K562 (cell line): ENCODE results near the gene SESN3. TPM values are rescaled to one million over a fixed set of nuclear protein-coding genes. Genes with fewer than 3 reads are reported as not detected.

Source experiments
- BRD4 ChIP-seq: fragments of 200-600 bp; sonication (generic); IDR thresholded peaks from 2 replicates; pipeline ENCODE4 v1.6.1; 2017; ENCODE audit warnings: inconsistent platforms
- KAT2B ChIP-seq: IDR thresholded peaks from one replicate; pipeline ENCODE4 v1.6.1; 2012; ENCODE audit warnings: low read depth, mild to moderate bottlenecking, control low read depth, inconsistent platforms, low read length, moderate library complexity
- MECOM ChIP-seq: fragments of 250-450 bp; sonication (Bioruptor Pico); IDR thresholded peaks from 2 replicates; pipeline ENCODE4 v1.8.0; 2022; ENCODE audit warnings: inconsistent platforms
- MTA2 ChIP-seq: fragments of 450-650 bp; IDR thresholded peaks from 2 replicates; pipeline ENCODE4 v1.6.1; 2016; ENCODE audit warnings: low read depth
- PBX2 ChIP-seq, 2 experiments: IDR thresholded peaks in 1 of 2; conservative IDR thresholded peaks in 1 of 2; 2 replicates each; pipeline ENCODE4 v1.6.1; 2016; ENCODE audit warnings: low read depth in 2 of 2, mild to moderate bottlenecking in 1 of 2, missing compliant biosample characterization in 1 of 2, missing genetic modification characterization in 1 of 2, moderate library complexity in 1 of 2
- PRMT5 ChIP-seq: sonication (generic); formaldehyde crosslinking; IDR thresholded peaks from 2 replicates; pipeline ENCODE4 v1.5.0; 2020; ENCODE audit warnings: missing genetic modification reagents
- RAD21 ChIP-seq, 2 experiments: fragments of 250-450 bp in 1 of 2; fragments of 450-650 bp in 1 of 2; sonication (Bioruptor Pico) in 1 of 2; formaldehyde crosslinking in 1 of 2; IDR thresholded peaks in 1 of 2; conservative IDR thresholded peaks in 1 of 2; 2 replicates each; pipeline versions ENCODE4 v1.4.0 to v1.8.0; 2020 to 2022; ENCODE audit warnings: mild to moderate bottlenecking in 2 of 2, moderate library complexity in 1 of 2
- RREB1 ChIP-seq: fragments of 250-450 bp; sonication (Bioruptor Pico); IDR thresholded peaks from 2 replicates; pipeline ENCODE4 v1.4.0; 2020
- SRSF7 ChIP-seq: fragments of 200-400 bp; formaldehyde crosslinking; optimal IDR thresholded peaks from 2 replicates; pipeline ENCODE3; 2017; ENCODE audit warnings: mild to moderate bottlenecking, low read depth, low read length
- TCF15 ChIP-seq: fragments of 250-450 bp; sonication (Bioruptor Pico); IDR thresholded peaks from 2 replicates; pipeline ENCODE4 v1.8.0; 2022; ENCODE audit warnings: moderate library complexity, mild to moderate bottlenecking, inconsistent platforms
- ZNF347 ChIP-seq: fragments of 450-650 bp; formaldehyde crosslinking; IDR thresholded peaks from 2 replicates; pipeline ENCODE4 v1.4.0; 2020; ENCODE audit warnings: low read depth, mild to moderate bottlenecking, moderate library complexity
- ZNF398 ChIP-seq: fragments of 250-450 bp; sonication (Bioruptor Pico); IDR thresholded peaks from 2 replicates; pipeline ENCODE4 v1.8.0; 2021; ENCODE audit warnings: moderate library complexity, mild to moderate bottlenecking, inconsistent platforms
- ZNF644 ChIP-seq: fragments of 200-800 bp; sonication (Bioruptor generic); IDR thresholded peaks from 2 replicates; pipeline ENCODE4 v1.6.1; 2016; ENCODE audit warnings: low read depth, missing genetic modification characterization, missing compliant biosample characterization
- polyA plus RNA-seq, 8 experiments: library from polyadenylated mRNA; depleted of rRNA in 4 of 8; stranded (reverse) in 5 of 8; unstranded in 3 of 8; fragments of >200 nt; fragmentation: Nextera tagmentation in 2 of 8; fragmentation: Illumina TruSeq in 1 of 8; extraction: Ambion mirVana in 2 of 8; extraction: Trizol in 1 of 8; gene quantifications; 2 replicates each; pipeline versions ENCODE4 v1.2.1 to v1.2.3, GENCODE V29; 2011 to 2014; ENCODE audit warnings: inconsistent platforms in 1 of 8, missing spikeins in 1 of 8
- total RNA-seq, 7 experiments: library from RNA; depleted of rRNA in 6 of 7; stranded (reverse); fragments of >200 nt in 6 of 7; fragmentation: Illumina TruSeq in 2 of 7; extraction: Trizol in 2 of 7; gene quantifications; 2 replicates each; pipeline versions ENCODE4 v1.2.1 to v1.2.3, GENCODE V29; 2011 to 2021; ENCODE audit warnings: low replicate concordance in 1 of 7
- TF ChIP-seq, protein P1 (sequence below): sonication (generic); formaldehyde crosslinking; IDR thresholded peaks from 2 replicates; pipeline ENCODE4 v1.8.0; 2022; ENCODE audit warnings: mild to moderate bottlenecking, missing genetic modification reagents

The SESN3 gene
- total and polyA plus RNA-seq, 9 of the 15 experiments (the other 6 are each of a cell fraction or from before 2014, with no cell fraction given): 0.44 to 2.6 (median 1.5) TPM

DNA sequence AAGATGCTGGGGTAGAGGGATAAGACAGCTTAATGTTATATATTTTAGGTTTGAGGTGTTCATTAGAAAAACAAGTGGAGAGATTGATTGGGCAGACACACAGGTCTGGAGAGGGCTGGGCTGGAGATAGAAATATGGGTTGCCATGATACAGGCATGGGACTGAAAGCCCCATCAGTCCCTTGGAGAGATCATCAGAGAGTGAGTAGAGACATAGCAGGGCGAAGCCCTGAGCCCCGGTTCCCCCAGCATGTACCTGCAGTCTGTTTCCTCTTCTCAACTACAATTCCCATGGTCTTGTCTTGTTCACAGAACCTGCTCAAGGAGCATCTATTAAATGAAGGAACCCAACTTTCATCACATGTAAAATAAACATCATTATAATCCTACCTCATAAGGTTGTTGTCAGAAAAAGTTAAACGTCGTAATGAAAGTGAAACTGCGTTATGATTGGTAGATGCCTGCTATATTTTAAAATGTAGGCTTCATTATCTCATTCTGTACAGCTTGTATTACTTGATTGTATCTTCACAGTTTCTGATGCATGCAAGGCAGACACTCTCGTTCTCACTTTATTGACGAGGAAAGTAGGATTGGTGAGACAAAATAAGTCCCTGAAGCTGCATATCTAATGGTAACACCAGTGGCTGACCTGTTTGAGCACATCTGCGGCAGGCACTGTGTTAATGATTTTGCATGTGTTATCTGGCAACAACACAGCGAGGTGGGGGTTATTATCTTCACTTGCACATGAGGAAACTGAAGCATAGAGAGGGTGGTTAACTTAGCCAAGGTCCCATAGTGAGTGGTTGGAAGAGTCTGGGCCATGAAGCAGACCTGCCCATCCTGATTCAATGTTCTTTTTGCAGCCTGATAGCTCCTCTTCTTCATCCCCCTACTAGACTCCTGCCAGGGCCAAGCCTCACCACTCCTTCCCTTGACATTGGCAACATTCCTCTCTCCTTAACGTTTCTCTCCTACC lies 77.8 kb downstream of the SESN3 start (continued):
- TF ChIP-seq KAT2B: no peak
- 0 out of 4 replicates have a peak, but pooled peaks have one; percentile 5 to 8 for TF ChIP-seq RAD21 (CRISPR knock-in tag; conservative IDR thresholded peaks at IDR 0.05 in 1 of 2, IDR thresholded peaks at IDR 0.05 in 1 of 2)
- no peak for TF ChIP-seq ZNF347 (CRISPR knock-in tag)
- TF ChIP-seq ZNF398 (CRISPR knock-in tag): no peak
- TF ChIP-seq BRD4: no peak
- no peak for TF ChIP-seq SRSF7
- TF ChIP-seq TCF15 (CRISPR knock-in tag): no peak
- TF ChIP-seq RREB1 (CRISPR knock-in tag): no peak
- TF ChIP-seq MECOM (CRISPR knock-in tag): peak; percentile 50; the same call in 1 of the 2 replicates
- TF ChIP-seq MTA2: peak; percentile 99
- TF ChIP-seq PBX2 (CRISPR knock-in tag; IDR thresholded peaks at IDR 0.05; ENCODE audit: low read depth): no peak
- TF ChIP-seq PBX2 (tag; conservative IDR thresholded peaks at IDR 0.05; ENCODE audit: low read depth): peak; percentile 49
- TF ChIP-seq PRMT5: no peak
- TF ChIP-seq ZNF644 (tag): peak; percentile 93
- TF ChIP-seq, protein P1, sequence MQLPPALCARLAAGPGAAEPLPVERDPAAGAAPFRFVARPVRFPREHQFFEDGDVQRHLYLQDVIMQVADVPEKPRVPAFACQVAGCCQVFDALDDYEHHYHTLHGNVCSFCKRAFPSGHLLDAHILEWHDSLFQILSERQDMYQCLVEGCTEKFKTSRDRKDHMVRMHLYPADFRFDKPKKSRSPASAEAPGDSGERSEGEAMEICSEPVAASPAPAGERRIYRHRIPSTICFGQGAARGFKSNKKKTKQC (CRISPR knock-in tag): no peak
